ENCODE results near the gene GRIFIN.

DNA sequence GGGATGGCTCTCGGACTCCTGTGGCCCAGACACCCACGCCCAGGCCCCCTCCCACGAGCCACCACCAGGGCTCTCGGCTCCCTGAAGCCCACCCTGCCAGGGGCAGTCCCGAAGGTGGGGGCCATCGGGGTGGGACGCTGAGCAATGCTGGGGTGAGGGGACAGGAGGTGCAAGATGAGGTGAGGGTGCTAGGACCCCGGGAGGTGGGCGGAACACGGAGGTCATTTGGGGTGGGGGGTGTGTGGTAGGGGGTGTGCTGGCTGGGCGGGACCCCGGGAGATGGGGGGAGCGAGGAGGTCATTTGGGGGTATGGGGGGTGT is 26.4 kb upstream of the GRIFIN start:
- TF ChIP-seq, protein P1, sequence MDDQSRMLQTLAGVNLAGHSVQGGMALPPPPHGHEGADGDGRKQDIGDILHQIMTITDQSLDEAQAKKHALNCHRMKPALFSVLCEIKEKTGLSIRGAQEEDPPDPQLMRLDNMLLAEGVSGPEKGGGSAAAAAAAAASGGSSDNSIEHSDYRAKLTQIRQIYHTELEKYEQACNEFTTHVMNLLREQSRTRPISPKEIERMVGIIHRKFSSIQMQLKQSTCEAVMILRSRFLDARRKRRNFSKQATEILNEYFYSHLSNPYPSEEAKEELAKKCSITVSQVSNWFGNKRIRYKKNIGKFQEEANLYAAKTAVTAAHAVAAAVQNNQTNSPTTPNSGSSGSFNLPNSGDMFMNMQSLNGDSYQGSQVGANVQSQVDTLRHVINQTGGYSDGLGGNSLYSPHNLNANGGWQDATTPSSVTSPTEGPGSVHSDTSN (IDR thresholded peaks at IDR 0.05): no peak
- no peak for TF ChIP-seq POLR2AphosphoS5 (IDR thresholded peaks at IDR 0.05; ENCODE audit: low read depth, low read length)
- TF ChIP-seq, protein P2, sequence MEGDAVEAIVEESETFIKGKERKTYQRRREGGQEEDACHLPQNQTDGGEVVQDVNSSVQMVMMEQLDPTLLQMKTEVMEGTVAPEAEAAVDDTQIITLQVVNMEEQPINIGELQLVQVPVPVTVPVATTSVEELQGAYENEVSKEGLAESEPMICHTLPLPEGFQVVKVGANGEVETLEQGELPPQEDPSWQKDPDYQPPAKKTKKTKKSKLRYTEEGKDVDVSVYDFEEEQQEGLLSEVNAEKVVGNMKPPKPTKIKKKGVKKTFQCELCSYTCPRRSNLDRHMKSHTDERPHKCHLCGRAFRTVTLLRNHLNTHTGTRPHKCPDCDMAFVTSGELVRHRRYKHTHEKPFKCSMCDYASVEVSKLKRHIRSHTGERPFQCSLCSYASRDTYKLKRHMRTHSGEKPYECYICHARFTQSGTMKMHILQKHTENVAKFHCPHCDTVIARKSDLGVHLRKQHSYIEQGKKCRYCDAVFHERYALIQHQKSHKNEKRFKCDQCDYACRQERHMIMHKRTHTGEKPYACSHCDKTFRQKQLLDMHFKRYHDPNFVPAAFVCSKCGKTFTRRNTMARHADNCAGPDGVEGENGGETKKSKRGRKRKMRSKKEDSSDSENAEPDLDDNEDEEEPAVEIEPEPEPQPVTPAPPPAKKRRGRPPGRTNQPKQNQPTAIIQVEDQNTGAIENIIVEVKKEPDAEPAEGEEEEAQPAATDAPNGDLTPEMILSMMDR (IDR thresholded peaks at IDR 0.05): no peak
- TF ChIP-seq TAF1 (IDR thresholded peaks at IDR 0.05; ENCODE audit: borderline replicate concordance, low read depth, low read length): no peak
- no peak for TF ChIP-seq NRF1 (IDR thresholded peaks at IDR 0.05; ENCODE audit: low read depth, low read length)
- TF ChIP-seq, protein P3, sequence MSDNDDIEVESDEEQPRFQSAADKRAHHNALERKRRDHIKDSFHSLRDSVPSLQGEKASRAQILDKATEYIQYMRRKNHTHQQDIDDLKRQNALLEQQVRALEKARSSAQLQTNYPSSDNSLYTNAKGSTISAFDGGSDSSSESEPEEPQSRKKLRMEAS (IDR thresholded peaks at IDR 0.05; ENCODE audit: low read depth): no peak
- TF ChIP-seq FOXM1 (IDR thresholded peaks at IDR 0.05; ENCODE audit: low read depth): no peak
- TF ChIP-seq EP300 (IDR thresholded peaks at IDR 0.05; ENCODE audit: borderline replicate concordance in 1 of 2, low read depth in 1 of 2, low read length in 1 of 2): no peak
- TF ChIP-seq EZH2phosphoT487 (IDR thresholded peaks at IDR 0.05; ENCODE audit: borderline replicate concordance, low read depth): no peak
- no peak for TF ChIP-seq RFX5 (IDR thresholded peaks at IDR 0.05; ENCODE audit: low read length)

Data from SK-N-SH (cell line).